ENCODE data around the gene CCDC88A. TPM values are rescaled to one million over a fixed set of nuclear protein-coding genes. Genes with fewer than 3 reads are reported as not detected.
A peak's percentile ranks its signal among the peaks of the same experiment; 100 is the strongest.
"Not testable (repeated sequence)": the region's sequence is repeated elsewhere in the genome, so short reads cannot be mapped to it uniquely, and the experiment has no call there.

The CCDC88A gene
- total RNA-seq, 1 donor from 2014 or later, result 77.1 TPM

DNA sequence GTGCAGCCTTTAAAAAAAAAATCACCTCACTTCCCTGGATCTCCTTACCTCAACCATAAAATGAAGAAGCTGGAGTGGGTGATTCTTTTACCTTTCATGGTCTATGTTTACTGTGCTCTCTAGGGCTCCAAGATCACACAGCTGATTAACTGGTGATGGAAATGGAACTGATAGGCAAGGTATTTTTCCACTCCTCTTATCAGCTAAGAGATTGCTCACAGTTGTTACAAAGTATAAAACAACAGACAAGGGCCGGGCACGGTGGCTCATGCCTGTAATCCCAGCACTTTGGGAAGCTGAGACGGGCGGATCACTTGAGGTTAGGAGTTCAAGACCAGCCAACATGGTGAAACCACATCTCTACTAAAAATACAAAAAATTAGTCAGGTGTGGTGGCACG is 172.6 kb downstream of the CCDC88A start:
- DNase-seq (ENCODE audit: low spot score, unreplicated experiment), result no peak
- H3K4me1 Mint-ChIP-seq (ENCODE audit: low read depth), result no peaks in the 10 kb centered on the region
- H3K27me3 Mint-ChIP-seq, result no peaks in the 10 kb centered on the region
- TF ChIP-seq CTCF (IDR thresholded peaks at IDR 0.05; ENCODE audit: unreplicated experiment), result no peak
- no peak overlapping the region for H3K4me3 Mint-ChIP-seq (ENCODE audit: low read depth)
- no peaks in the 10 kb centered on the region for H3K9me3 Mint-ChIP-seq (ENCODE audit: low read depth)
- peaks cover 4% of the 10 kb centered on the region for H3K36me3 Mint-ChIP-seq (ENCODE audit: insufficient read depth)
- peak overlapping the region; percentile 31 for H3K27ac Mint-ChIP-seq

DNA sequence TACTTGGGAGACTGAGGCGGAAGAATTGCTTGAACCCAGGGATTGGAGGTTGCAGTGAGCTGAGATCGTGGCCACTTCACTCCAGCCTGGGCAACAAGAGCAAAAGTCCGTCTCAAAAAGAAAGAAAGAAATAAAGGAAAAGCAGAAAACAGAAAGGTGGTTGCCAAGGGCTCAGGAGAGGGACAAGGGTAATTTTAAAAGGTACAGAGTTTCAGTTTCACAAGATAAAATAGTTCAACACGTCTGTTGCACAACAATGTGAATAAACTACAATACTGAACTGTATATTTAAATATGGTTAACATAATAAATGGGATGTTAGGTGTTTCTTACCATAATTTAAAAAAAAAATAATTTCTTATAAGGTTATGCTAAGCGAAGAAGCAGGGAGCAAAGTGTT is 174.2 kb downstream of the CCDC88A start:
- no peak for TF ChIP-seq CTCF (IDR thresholded peaks at IDR 0.05; ENCODE audit: unreplicated experiment)

GRCh38 chr2:55242617-55243016 is 177.0 kb downstream of the CCDC88A start:
- Mint-ChIP-seq H3K27me3 (no peaks in the 10 kb centered on the region), H3K27ac (no peak overlapping the region), H3K4me3 (ENCODE audit: low read depth) (no peak overlapping the region), H3K9me3 (ENCODE audit: low read depth) (no peaks in the 10 kb centered on the region), H3K4me1 (ENCODE audit: low read depth) (no peaks in the 10 kb centered on the region), H3K36me3 (ENCODE audit: insufficient read depth) (peaks cover 10% of the 10 kb centered on the region)
- TF ChIP-seq CTCF (IDR thresholded peaks at IDR 0.05; ENCODE audit: unreplicated experiment), result no peak
- no peak for DNase-seq (ENCODE audit: low spot score, unreplicated experiment)

More for the DNA sequence above, 174.2 kb downstream of the CCDC88A start:
- no peaks in the 10 kb centered on the region for H3K27me3 Mint-ChIP-seq
- DNase-seq (ENCODE audit: low spot score, unreplicated experiment), result no peak
- H3K4me1 Mint-ChIP-seq (ENCODE audit: low read depth), result no peaks in the 10 kb centered on the region
- no peak overlapping the region for H3K4me3 Mint-ChIP-seq (ENCODE audit: low read depth)
- H3K36me3 Mint-ChIP-seq (ENCODE audit: insufficient read depth), result peaks cover 4% of the 10 kb centered on the region
- H3K9me3 Mint-ChIP-seq (ENCODE audit: low read depth), result no peaks in the 10 kb centered on the region
- no peak overlapping the region for H3K27ac Mint-ChIP-seq

DNA sequence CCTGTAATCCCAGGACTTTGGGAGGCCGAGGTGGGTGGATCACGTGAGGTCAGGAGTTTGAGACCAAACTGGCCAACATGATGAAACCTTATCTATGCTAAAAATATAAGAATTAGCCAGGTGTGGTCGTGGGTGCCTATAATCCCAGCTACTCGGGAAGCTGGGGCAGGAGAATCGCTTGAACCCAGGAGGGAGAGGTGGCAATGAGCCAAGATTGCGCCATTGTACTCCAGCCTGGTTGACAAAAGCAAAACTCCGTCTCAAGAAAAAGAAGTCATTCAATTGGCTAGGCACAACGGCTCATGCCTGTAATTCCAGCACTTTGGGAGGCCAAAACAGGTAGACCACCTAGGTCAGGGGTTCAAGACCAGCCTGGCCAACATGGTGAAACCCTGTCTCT is 178.1 kb downstream of the CCDC88A start:
- H3K36me3 Mint-ChIP-seq (ENCODE audit: insufficient read depth); H3K27me3 Mint-ChIP-seq; DNase-seq (ENCODE audit: low spot score, unreplicated experiment); H3K4me3 Mint-ChIP-seq (ENCODE audit: low read depth); H3K27ac Mint-ChIP-seq; H3K4me1 Mint-ChIP-seq (ENCODE audit: low read depth); H3K9me3 Mint-ChIP-seq (ENCODE audit: low read depth): not testable (repeated sequence)

DNA sequence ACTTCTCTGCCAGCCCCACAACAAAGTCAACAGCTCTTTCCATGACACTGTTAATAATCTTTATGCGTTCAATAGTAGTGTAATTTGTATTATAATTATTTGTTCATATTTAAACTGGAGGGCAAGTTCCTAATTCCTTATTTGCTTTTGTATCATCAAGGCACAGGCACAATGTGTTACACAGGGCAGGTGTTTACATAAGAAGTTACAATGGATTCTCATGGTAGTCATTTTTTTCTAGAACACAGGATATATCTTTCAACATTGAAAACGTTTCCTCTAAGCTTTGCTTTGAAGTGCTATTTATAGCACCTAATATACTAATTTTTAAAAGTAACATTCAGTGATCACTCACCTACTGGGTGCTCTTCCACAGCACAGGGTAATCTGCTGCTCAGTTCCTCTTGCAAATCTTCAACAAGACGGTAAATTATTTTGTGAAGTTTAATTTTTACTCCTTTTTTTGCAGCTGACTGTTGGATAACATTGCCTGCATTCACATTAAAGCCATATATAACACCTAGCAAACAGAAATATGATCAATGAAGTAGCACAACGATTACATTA is 179.9 kb downstream of the CCDC88A start:
- no peaks in the 10 kb centered on the region for H3K27me3 Mint-ChIP-seq
- no peaks in the 10 kb centered on the region for H3K4me1 Mint-ChIP-seq (ENCODE audit: low read depth)
- no peaks in the 10 kb centered on the region for H3K9me3 Mint-ChIP-seq (ENCODE audit: low read depth)
- peaks cover 9% of the 10 kb centered on the region for H3K36me3 Mint-ChIP-seq (ENCODE audit: insufficient read depth)
- H3K4me3 Mint-ChIP-seq (ENCODE audit: low read depth), result no peak overlapping the region
- DNase-seq (ENCODE audit: low spot score, unreplicated experiment), result no peak
- H3K27ac Mint-ChIP-seq, result peak overlapping the region; percentile 10
- no peak for TF ChIP-seq CTCF (IDR thresholded peaks at IDR 0.05; ENCODE audit: unreplicated experiment)

Other genes starting within 250 kb of the CCDC88A start
- 33.8 and 43.9 TPM in 2 replicates for gene CLHC1, start 187.6 kb downstream of the CCDC88A start, total RNA-seq
- gene RPS27A, start 187.2 kb downstream of the CCDC88A start, total RNA-seq, result 807 and 898 TPM in 2 replicates
- gene MTIF2, start 150.6 kb downstream of the CCDC88A start, total RNA-seq, result 22.7 and 24.5 TPM in 2 replicates
- 61.2 and 64.3 TPM in 2 replicates for gene CFAP36, start 99.9 kb upstream of the CCDC88A start, total RNA-seq
- 50.5 and 57.0 TPM in 2 replicates for gene PPP4R3B, start 197.8 kb upstream of the CCDC88A start, total RNA-seq

All from progenitor cell of endocrine pancreas (in vitro differentiated cells).